HepG2 (cell line): ENCODE data around the gene ASTN2. TPM values are rescaled to one million over a fixed set of nuclear protein-coding genes. Genes with fewer than 3 reads are reported as not detected.

Experiments
- ATF1 ChIP-seq: IDR thresholded peaks from 2 replicates; pipeline ENCODE4 v1.6.1; 2016; ENCODE audit warnings: mild to moderate bottlenecking, control low read depth
- ERF ChIP-seq: IDR thresholded peaks from 2 replicates; pipeline ENCODE4 v1.6.1; 2018; ENCODE audit warnings: missing biosample characterization, missing genetic modification reagents
- FOSL1 ChIP-seq: sonication (generic); formaldehyde crosslinking; IDR thresholded peaks from 2 replicates; pipeline ENCODE4 v1.9.0; 2021; ENCODE audit warnings: missing genetic modification reagents, borderline replicate concordance
- FOXP4 ChIP-seq: sonication (generic); formaldehyde crosslinking; IDR thresholded peaks from 2 replicates; pipeline ENCODE4 v1.4.0; 2020; ENCODE audit warnings: missing genetic modification reagents
- KDM3A ChIP-seq: IDR thresholded peaks from 2 replicates; pipeline ENCODE4 v1.6.1; 2018; ENCODE audit warnings: low read depth, missing compliant biosample characterization
- PRDM4 ChIP-seq: sonication (generic); formaldehyde crosslinking; IDR thresholded peaks from 2 replicates; pipeline ENCODE4 v1.9.0; 2021; ENCODE audit warnings: missing genetic modification reagents, borderline replicate concordance
- TBL1XR1 ChIP-seq: fragments of 150-350 bp; IDR thresholded peaks from 2 replicates; pipeline ENCODE4 v1.6.1; 2014; ENCODE audit warnings: borderline replicate concordance, low read length; ENCODE audit not compliant: partially characterized antibody
- TEAD3 ChIP-seq: optimal IDR thresholded peaks from 2 replicates; pipeline ENCODE3; 2016; ENCODE audit warnings: borderline replicate concordance
- THYN1 ChIP-seq: sonication (generic); formaldehyde crosslinking; IDR thresholded peaks from 2 replicates; pipeline ENCODE4 v1.8.1; 2023; ENCODE audit warnings: low read depth, mild to moderate bottlenecking, moderate library complexity, missing genetic modification reagents, borderline replicate concordance
- WIZ ChIP-seq: sonication (generic); formaldehyde crosslinking; IDR thresholded peaks from 2 replicates; pipeline ENCODE4 v1.5.1; 2020; ENCODE audit warnings: mild to moderate bottlenecking, missing genetic modification reagents
- ZBTB14 ChIP-seq: sonication (generic); formaldehyde crosslinking; IDR thresholded peaks from 2 replicates; pipeline ENCODE4 v1.4.0; 2020; ENCODE audit warnings: missing genetic modification reagents
- ZBTB20 ChIP-seq: sonication (generic); formaldehyde crosslinking; IDR thresholded peaks from 2 replicates; pipeline ENCODE4 v1.8.1; 2023; ENCODE audit warnings: missing genetic modification reagents, low read depth, mild to moderate bottlenecking, borderline replicate concordance
- ZBTB33 ChIP-seq: sonication (generic); formaldehyde crosslinking; IDR thresholded peaks from 2 replicates; pipeline ENCODE4 v1.4.0; 2020; ENCODE audit warnings: missing genetic modification reagents
- ZBTB39 ChIP-seq: sonication (generic); formaldehyde crosslinking; IDR thresholded peaks from 2 replicates; pipeline ENCODE4 v1.5.0; 2020; ENCODE audit warnings: missing genetic modification reagents
- ZNF563 ChIP-seq: sonication (generic); formaldehyde crosslinking; IDR thresholded peaks from 2 replicates; pipeline ENCODE4 v1.8.0; 2022; ENCODE audit warnings: mild to moderate bottlenecking, moderate library complexity, missing genetic modification reagents
- polyA plus RNA-seq, 8 experiments: library from polyadenylated mRNA; depleted of rRNA in 3 of 8; stranded (reverse) in 7 of 8; unstranded in 1 of 8; fragments of >200 nt; fragmentation: Illumina TruSeq in 4 of 8; extraction: Trizol in 4 of 8; gene quantifications; 2 replicates each; pipeline versions ENCODE4 v1.2.1 to v1.2.3, GENCODE V29; 2011 to 2016; ENCODE audit warnings: low read depth in 4 of 8, missing spikeins in 1 of 8, mixed read lengths in 1 of 8; ENCODE audit not compliant: insufficient read depth in 1 of 8
- total RNA-seq, 5 experiments: library from RNA; depleted of rRNA; stranded (reverse); fragments of >200 nt; fragmentation: Illumina TruSeq; extraction: Trizol; gene quantifications; 2 replicates each; pipeline ENCODE4 v1.2.3, GENCODE V29; 2016; ENCODE audit warnings: low read depth in 1 of 5

The ASTN2 gene
- total and polyA plus RNA-seq, 2 of the 13 experiments (the other 11 are each of a cell fraction or from before 2014, with no cell fraction given), result 5.2 to 13.5 TPM

- TF ChIP-seq ZBTB33 (no peak), PRDM4 (CRISPR knock-in tag) (no peak), WIZ (CRISPR knock-in tag) (no peak), ATF1 (CRISPR knock-in tag) (no peak), THYN1 (CRISPR knock-in tag) (no peak), TEAD3 (CRISPR knock-in tag) (peak; percentile 30), TBL1XR1 (no peak), FOXP4 (CRISPR knock-in tag) (peak; percentile 65), ZBTB14 (CRISPR knock-in tag) (no peak), FOSL1 (peak; percentile 81; the same call in 1 of the 2 replicates), ZNF563 (no peak), ZBTB20 (no peak), ERF (CRISPR knock-in tag) (peak; percentile 58; the same call in 1 of the 2 replicates), ZBTB39 (no peak), KDM3A (CRISPR knock-in tag) (peak; percentile 76; the same call in 1 of the 2 replicates)
Measured at GRCh38 chr9:116549061-116549664, 865.7 kb downstream of the ASTN2 start (continued).
